Right ventricle myocardium inferior (tissue), 1 donor: Measurements from ENCODE around the gene INPP4A. TPM values are rescaled to one million over a fixed set of nuclear protein-coding genes. Genes with fewer than 3 reads are reported as not detected.

Experiments used
- ATAC-seq: fragments of 200-7000 bp; cut with Tn5 transposase; one replicate; pipeline ENCODE4 v1.9.1; 2020; ENCODE audit warnings: mild to moderate bottlenecking, moderate library complexity
- DNase-seq: peaks from one replicate; pipeline ENCODE4 v3.0.0; 2021; ENCODE audit errors: missing footprints
- intact Hi-C: fragments of 100-400 bp; cut with DNase I; formaldehyde crosslinking; loops from one replicate; pipeline ENCODE4 v1.11.0; 2022
- total RNA-seq: library from RNA; stranded (reverse); fragmentation: NEBNext Ultra II Directional; extraction: Animal tissue kit (Norgen Biotek cat#: 25700); gene quantifications from one replicate; pipeline ENCODE4 v1.2.1, GENCODE V29; 2021
- donor health status: DM: no; HTN: yes; CAD: no; lungs with severe emphysema.

INPP4A gene
- total RNA-seq, 1 donor from 2014 or later: 14.7 TPM

DNA sequence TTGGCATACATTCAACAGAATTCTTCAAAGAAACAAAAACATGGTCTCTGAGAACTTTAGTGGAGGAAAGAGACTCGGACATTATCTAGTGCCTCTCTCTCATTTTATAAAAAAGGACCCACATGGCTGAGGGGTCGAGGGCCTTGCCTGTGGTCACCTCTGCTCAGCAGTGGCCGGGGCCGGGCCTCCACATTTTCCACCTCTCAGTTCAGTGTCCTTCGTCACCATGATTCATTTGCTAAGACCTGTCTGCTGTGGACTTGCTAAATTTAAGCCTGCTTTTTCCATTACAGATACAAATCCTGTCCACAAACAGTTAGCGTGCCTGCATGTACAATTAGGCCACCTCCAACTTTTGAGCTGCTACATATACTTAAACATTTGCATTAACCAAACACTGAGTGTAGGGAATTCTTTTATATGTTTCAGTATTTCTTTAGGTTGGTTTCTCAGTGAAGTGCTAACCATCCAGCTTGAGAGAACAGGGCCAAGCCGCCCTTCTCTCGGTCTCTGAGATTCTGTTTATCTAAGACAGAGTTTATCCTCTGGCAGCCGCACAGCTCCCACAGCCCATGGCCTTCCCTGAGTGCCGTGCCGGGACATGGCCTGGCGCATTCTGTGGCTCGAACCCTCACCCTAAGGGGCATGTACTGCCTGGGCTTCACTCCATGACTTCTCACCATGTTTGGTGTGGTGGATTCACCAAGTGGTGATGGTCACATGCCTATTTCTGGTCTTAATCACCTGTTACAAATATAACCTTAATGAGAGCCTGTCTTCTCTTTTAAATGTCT is 117.4 kb downstream of the INPP4A start:
- no peak for DNase-seq
- intact Hi-C loops: loop anchor here (10.0 kb wide), 1 partner anchor 117 kb away; the partner anchor contains the start of gene INPP4A
- no peak for ATAC-seq

DNA sequence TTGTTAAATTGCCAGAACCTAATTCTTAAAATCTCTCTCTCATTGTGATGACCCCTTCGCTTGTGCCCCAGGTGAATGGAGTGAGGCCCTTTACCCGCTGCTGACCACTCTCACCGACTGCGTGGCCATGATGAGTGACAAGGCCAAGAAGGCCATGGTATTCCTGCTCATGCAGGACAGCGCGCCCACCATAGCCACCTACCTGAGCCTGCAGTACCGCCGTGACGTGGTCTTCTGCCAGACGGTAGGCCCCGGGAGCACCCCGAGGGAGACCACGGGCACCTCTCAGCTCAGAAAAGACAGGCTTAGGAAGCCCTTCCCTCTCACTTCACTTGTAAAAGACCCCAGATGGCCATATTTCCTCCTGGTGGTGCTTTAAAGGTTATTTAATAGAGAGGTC is 118.7 kb downstream of the INPP4A start:
- ATAC-seq (no peak), DNase-seq (no peak)
- intact Hi-C loops: loop anchor here (10.0 kb wide), 1 partner anchor 119 kb away; the partner anchor contains the start of gene INPP4A

DNA sequence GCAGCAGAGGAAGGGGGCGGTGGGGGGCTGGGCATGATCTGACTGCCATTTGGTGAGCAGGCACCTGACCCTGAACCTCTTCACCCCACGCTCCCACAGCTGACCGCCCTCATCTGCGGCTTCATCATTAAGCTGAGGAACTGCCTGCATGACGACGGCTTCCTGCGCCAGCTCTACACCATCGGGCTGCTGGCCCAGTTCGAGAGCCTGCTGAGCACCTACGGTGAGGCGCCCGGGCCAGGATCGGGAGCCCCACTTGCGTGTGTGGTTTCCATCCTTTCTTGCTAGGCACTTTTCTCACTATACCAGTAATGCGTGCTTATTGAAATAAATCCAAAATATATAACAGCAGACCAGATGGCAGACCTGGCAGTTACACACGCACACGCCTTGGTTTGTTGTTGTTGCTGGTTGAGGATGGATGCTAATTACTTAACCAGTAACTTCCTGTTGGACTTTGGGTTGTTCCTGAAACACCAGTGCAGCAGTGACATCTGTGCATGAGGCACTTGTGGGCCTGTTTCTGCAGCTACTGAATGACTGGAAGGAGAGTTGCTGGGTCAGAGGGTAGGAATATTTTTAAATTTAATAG is 120.0 kb downstream of the INPP4A start:
- intact Hi-C loops: loop anchor here (10.0 kb wide), 1 partner anchor 120 kb away; the partner anchor contains the start of gene INPP4A
- no peak for ATAC-seq
- DNase-seq: no peak

DNA sequence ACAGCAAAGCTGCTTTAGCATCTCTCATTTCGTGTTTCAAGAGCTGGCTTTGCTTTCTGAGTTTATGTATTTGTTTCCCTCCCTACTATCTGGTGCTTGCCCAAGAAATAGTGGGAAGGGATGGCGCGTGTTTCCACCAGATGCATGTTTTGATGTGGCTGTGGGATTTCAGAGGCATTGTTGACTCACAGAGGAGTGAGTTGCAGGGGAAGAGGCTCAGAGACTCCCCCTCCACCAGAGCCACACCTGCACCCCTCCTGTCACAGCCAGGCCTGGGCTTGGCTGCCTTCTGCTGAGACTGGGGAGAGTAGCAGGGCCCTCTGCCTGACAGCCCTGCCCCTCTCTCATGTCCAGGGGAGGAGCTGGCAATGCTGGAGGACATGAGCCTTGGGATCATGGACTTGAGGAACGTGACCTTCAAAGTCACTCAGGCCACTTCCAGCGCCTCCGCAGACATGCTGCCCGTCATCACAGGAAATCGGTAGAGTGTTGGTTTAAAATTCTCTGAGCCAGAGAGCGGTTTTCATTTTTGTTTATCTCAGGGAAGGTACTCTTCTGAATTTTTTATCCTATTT is 120.7 kb downstream of the INPP4A start:
- intact Hi-C loops: loop anchor here (10.0 kb wide), 1 partner anchor 121 kb away; the partner anchor contains the start of gene INPP4A
- DNase-seq (no peak), ATAC-seq (no peak)

DNA sequence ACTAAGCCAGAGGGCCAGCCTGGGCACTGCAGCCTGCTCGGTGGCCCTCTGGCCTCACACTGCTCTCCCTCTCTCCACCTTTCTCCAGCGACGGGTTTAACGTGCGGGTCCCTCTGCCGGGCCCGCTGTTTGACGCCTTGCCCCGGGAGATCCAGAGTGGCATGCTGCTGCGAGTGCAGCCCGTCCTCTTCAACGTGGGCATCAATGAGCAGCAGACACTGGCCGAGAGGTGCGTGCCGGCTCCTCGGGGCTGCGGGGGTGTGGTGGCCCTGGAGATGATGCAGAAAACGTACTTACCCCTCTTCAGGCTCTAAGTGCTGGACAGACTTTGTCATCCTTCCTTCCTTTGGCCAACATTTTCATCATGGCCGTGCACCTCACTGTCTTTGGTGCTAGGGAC is 121.3 kb downstream of the INPP4A start:
- DNase-seq (no peak), ATAC-seq (no peak)
- intact Hi-C loops: loop anchor here (10.0 kb wide), 1 partner anchor 121 kb away; the partner anchor contains the start of gene INPP4A

DNA sequence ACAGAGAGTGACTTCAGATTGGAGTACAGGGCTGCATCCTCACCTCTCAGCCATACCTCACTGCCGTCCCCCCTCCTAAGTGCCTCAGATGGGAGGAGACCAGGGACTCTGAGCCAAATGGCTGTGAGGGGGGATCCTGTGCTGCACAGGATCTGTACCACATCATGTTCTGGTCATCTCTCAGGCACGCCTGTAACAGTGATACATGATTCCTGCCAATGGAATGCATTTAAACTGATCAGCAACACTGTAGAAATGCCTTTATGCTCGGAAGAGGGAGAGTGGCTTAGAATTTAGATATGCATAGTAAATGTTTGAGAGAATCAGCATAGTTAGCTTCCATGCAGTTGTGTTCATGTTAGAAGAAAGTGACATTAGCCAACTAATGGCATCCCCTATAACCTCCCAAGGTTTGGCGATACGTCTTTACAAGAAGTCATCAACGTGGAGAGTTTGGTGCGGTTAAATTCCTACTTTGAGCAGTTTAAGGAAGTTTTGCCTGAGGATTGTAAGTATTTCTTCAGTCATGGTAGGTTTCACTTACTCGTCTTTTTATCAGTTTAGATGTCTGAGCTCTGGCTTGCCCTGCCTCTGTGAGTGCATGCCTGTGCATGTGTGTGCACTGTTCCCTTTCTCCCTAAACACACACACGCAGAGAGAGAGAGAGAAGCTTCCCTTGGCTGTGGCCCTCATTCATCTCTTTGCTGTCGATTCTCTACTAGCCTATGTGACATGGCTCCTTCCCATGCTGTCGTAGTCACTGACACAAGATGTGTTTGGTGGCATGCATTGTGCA is 123.7 kb downstream of the INPP4A start:
- ATAC-seq: no peak
- intact Hi-C loops: loop anchor here (10.0 kb wide), 1 partner anchor 124 kb away; the partner anchor contains the start of gene INPP4A

DNA sequence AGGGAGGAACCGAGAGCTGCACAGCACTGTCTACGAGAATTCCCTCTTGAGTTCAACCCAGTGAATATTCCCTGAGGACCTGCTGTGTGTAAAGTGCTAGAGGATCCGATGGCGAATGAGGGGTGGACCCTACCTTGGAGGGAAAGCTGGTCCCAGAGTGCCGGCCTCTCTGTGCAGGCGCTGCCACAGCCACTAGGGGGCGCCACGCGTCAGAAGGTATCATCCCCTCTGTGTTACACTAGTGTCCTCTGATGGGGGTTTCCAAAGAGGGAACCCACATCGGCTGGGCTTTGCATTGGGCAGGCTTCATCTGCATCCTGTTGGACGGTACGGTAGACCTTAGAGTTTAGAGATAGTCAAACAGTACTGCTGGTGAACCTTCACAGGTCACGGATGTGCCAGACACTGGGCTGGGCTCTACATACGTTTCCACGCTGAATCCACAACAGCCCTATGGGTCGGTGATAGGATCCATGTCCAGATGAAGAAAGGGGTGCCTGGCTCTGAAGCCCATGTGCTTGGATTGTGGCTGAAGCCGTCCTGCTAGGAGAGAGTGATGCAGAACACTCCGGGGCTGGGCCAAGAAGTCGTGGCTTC is 124.6 kb downstream of the INPP4A start:
- intact Hi-C loops: loop anchor here (10.0 kb wide), 1 partner anchor 124 kb away; the partner anchor contains the start of gene INPP4A
- no peak for ATAC-seq
- no peak for DNase-seq

More for the DNA sequence above, 123.7 kb downstream of the INPP4A start:
- no peak for DNase-seq

DNA sequence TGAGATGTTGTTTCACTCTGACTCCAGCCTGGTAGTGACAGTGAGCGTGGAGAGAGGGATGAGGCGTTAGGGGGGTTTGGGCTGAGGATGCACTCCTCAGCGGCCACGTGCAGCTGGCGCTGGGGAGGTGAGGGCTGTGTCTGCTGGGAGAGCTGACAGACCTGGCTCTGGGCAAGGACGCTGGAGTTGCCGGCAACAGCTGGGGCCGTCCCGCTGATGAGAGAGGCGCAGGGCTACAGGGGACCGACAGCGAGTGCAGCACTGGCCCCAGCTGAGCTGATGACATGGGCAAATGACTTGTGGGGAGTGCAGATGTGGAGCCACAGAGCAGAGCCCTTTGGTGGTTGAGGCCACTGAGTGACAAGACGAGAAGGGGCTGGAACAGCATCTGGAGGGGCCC is 125.3 kb downstream of the INPP4A start:
- ATAC-seq (no peak), DNase-seq (no peak)
- intact Hi-C loops: loop anchor here (10.0 kb wide), 1 partner anchor 125 kb away; the partner anchor contains the start of gene INPP4A

DNA sequence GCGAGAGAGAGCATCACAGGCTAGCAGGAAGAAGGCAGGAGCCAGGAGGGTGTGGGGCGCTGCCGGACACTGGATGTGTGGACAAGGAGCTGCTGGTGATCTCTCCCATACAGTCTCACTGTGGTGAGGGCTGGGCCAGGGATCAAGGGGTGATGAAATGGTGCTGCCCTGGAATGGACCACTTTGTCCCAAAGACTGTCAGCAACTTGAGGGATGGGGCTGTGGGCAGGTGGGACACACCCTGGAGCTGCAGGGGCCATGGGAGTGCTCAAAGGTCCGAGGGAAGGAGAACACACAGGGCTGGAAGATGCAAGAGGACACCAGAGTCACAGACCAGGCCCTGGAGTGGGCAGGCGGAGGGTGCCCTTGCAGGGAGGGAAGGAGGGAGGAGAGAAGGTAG is 125.7 kb downstream of the INPP4A start:
- no peak for ATAC-seq
- intact Hi-C loops: no loop called here

DNA sequence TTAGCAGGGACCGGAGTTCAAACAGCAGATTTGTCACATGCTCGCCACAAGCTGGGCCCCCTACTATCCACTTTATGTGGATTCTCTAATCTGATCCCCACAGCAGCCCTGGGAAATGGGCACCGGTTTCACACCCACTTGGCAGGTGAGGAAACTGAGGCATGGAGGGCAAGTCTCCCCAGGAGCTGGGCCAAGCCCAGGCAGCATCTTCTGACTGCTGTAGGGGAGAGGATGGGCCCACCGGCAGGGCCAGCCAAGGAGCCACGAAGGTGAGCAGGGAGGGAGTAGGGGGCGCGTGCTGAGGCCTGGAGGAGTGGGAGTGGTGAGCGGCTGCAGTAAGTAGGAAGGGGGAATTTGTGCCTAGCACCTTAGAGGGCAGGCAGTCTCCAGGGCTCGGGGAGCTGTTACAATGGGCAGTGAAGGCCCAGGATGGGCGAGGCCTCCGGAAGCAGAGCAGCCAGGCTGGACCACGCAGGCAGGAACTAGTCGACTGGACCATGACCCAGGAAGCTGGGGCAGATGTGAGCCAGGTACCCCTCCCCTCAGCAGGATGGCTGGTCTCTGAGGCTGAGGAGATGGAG is 126.6 kb downstream of the INPP4A start:
- ATAC-seq: no peak

More for the DNA sequence above, 125.7 kb downstream of the INPP4A start:
- DNase-seq: no peak

DNA sequence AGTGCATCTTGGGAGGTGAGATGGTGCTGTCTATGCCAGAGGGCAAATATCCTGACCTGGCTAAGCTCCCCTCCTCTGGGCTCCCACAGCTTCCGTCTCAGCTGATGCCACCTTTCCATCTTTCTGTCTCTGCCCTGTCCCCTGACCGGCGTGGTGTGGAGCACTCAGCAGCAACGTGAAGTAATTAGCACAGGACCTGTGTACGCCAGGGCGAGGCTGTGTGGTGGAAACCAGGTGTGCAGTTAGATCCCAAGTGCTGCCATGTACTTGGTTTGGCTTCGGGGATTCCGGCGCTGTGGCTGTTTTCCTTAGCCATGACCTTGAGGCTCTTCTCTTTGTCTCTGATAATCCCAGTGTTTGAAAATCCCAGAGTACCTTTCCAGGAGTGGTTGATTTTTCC is 127.1 kb downstream of the INPP4A start:
- DNase-seq: no peak
- intact Hi-C loops: no loop called here
- ATAC-seq: no peak

More for the DNA sequence above, 126.6 kb downstream of the INPP4A start:
- intact Hi-C loops: no loop called here
- DNase-seq: no peak

DNA sequence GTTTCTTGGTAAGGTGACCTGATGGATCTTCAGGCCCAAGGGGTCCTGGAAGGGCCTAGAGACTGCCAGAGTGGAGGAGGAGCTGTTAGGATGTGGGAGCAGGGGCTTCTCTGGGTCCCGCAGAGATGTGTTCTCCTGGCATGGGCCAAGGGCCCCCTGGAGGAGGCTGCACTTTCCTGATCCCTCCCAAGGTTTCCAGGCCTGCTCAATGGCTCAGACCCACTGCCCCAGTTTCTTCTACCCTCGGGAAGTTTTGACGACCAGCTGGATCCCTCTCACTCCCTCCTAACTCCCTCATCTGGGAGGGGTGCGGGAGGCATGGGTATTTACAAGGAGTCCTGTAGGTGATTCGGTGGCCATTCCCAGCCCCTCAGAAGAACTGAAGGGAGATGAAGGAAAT is 127.6 kb downstream of the INPP4A start:
- DNase-seq (no peak), ATAC-seq (no peak)
- intact Hi-C loops: no loop called here

DNA sequence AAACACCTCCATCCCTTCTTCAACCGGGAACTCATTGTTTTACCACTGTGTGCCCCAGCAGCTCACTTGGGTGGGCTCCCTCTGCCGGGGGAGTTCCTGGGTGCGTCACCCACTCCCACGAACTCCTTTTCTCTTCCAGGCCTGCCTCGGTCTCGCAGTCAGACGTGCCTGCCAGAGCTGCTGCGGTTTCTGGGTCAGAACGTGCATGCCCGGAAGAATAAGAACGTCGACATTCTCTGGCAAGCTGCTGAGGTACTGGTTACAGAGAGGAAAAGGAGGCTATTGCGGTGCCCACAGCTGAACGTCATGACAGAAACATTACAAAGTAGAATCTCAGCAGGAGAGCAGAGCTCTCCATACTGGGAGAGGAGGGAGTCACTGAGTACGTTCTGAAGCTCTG is 128.0 kb downstream of the INPP4A start:
- intact Hi-C loops: no loop called here
- DNase-seq: no peak
- ATAC-seq: no peak

DNA sequence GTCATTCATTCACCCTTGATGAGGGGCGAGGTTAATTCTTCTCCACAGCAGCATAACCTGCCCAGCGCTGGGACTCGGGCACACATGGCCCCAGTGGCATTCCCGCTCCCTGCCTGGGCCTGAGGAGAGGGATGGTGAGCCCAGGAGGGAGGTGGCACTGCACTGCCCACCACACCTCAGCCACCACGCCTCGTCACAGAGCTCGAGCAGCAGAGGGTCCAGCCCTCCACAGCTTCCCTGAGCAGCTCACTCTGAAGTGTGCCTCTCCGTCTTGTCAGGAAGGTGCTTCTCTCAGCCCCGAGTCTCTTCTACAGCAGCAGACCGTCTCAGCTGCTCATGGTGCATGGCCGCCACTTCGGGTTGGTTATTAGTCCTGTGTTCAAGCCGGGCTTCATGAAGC is 128.8 kb downstream of the INPP4A start:
- no peak for DNase-seq
- ATAC-seq: no peak
- intact Hi-C loops: no loop called here

DNA sequence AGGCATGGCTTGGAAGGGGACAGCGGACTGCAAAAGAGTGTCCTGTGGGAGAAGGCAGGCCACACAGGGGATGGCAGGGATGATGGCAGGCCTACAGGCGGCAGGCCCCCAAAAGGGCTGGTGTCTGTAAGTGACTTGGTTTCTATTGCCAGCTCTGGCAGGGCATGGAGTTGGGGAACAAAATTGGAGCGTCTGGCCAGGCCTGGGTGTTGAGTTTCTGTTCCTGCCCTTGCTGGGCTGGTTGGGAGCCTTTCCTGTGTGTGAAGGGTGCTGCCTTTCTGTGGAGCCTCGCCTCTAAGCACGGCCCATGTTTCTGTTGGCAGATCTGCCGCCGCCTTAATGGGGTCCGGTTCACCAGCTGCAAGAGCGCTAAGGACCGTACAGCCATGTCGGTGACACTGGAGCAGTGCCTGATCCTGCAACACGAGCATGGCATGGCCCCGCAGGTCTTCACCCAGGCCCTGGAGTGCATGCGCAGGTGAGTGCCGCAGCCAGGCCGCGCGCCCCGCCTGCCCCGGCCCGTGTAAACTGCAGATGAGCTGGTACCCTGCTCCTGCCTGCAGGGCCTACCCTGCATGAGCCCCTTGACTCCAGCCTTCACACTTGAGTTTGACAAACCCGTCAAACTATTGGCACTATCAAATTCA is 132.1 kb downstream of the INPP4A start:
- intact Hi-C loops: loop anchor here (5.0 kb wide), 1 partner anchor 164 kb away; no protein-coding TSS in a partner anchor
- DNase-seq (no peak), ATAC-seq (peak; percentile 17)

DNA sequence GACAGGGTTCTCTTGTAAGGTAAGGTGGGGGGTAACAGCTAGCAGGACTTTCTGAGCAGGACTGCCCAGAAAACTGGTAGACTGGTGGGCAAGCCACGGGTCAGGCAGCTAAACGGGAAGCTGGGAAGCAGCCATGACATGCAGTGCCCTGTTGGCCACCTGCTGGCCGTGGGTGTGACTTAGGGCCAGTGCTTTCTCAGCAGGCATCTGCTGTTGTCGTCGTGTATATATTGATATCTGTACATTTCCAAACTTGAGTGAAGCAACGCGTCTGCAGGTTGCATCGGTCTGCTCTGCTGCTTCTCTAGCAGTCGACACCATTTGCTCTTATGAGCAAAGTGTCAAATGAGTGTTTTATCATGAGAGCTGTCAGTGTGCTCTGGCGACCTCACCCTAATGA is 132.7 kb downstream of the INPP4A start:
- intact Hi-C loops: loop anchor here (5.0 kb wide), 1 partner anchor 165 kb away; no protein-coding TSS in a partner anchor
- DNase-seq: no peak
- ATAC-seq: peak; percentile 33

DNA sequence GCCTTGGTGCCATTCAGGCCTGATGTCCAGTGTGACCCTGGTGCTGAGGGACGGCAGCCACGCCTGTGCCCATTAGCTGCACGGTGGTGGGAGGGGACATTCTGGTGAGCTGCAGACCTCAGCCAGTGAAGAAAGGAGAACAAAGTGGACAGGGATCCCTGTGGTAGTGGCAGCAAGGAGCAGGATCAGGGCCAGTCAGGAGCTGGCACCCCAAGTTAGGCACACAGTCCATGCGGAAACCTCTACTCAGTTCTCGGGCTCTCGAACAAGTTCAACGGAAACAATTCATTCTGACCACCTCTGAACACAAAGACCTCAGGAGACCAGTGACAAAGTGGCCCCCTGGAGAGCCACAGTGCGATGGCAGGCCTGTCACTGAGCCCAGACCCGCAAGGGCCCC is 133.6 kb downstream of the INPP4A start:
- intact Hi-C loops: loop anchor here (5.0 kb wide), 1 partner anchor 166 kb away; no protein-coding TSS in a partner anchor
- no peak for ATAC-seq
- DNase-seq: no peak
